Omental fat pad (tissue), 4 donors: ENCODE data around the gene SLCO3A1. TPM values are rescaled to one million over a fixed set of nuclear protein-coding genes. Genes with fewer than 3 reads are reported as not detected.
"Not testable (repeated sequence)": the region's sequence is repeated elsewhere in the genome, so short reads cannot be mapped to it uniquely, and the experiment has no call there.

ENCODE experiments used
- ATAC-seq: fragments of 150-250 bp; one replicate; pipeline ENCODE4 v1.9.1; 2016; ENCODE audit warnings: mild to moderate bottlenecking, moderate library complexity; ENCODE audit not compliant: low FRiP score
- DNase-seq: peaks from one replicate; pipeline ENCODE4 v3.0.0-alpha.2; 2019; ENCODE audit warnings: low spot score
- CTCF ChIP-seq, 3 donors: fragments of 450-650 bp; IDR thresholded peaks; one replicate each; pipeline ENCODE4 v1.5.1; 2016 to 2017; ENCODE audit warnings: antibody characterized with exemption in 3 of 3, mild to moderate bottlenecking in 3 of 3, moderate library complexity in 2 of 3
- total RNA-seq, 4 donors: library from RNA; depleted of rRNA; stranded (reverse); fragments of >200 nt; gene quantifications; one replicate each; pipeline ENCODE4 v1.1.0, GENCODE V29; 2016

Gene SLCO3A1
- total RNA-seq, 4 donors from 2014 or later = 12.3 to 21.8 (median 14.8) TPM

- TF ChIP-seq CTCF (IDR thresholded peaks at IDR 0.05) = no peak
- ATAC-seq (no peak), DNase-seq (no peak)
Measured at GRCh38 chr15:92189166-92189565, 335.7 kb downstream of the SLCO3A1 start.

GRCh38 chr15:92195241-92195640 lies 341.7 kb downstream of the SLCO3A1 start:
- ATAC-seq (no peak), DNase-seq (no peak)
- no peak for TF ChIP-seq CTCF (IDR thresholded peaks at IDR 0.05)

GRCh38 chr15:92196342-92196741 lies 342.8 kb downstream of the SLCO3A1 start:
- no peak for DNase-seq
- no peak for TF ChIP-seq CTCF (IDR thresholded peaks at IDR 0.05)
- no peak for ATAC-seq

GRCh38 chr15:92197746-92198145 lies 344.2 kb downstream of the SLCO3A1 start:
- no peak for DNase-seq
- ATAC-seq = no peak
- TF ChIP-seq CTCF (IDR thresholded peaks at IDR 0.05) = no peak

GRCh38 chr15:92200891-92201290 lies 347.4 kb downstream of the SLCO3A1 start:
- no peak for DNase-seq

GRCh38 chr15:92205255-92205739 lies 351.8 kb downstream of the SLCO3A1 start:
- ATAC-seq (no peak), DNase-seq (no peak)
- TF ChIP-seq CTCF (IDR thresholded peaks at IDR 0.05) = no peak

More at GRCh38 chr15:92200891-92201290, 347.4 kb downstream of the SLCO3A1 start:
- no peak for ATAC-seq
- TF ChIP-seq CTCF (IDR thresholded peaks at IDR 0.05) = no peak

GRCh38 chr15:92207601-92208000 lies 354.1 kb downstream of the SLCO3A1 start:
- not testable (repeated sequence) for ATAC-seq, DNase-seq
